ENCODE data around the gene CHRM4. TPM values are rescaled to one million over a fixed set of nuclear protein-coding genes. Genes with fewer than 3 reads are reported as not detected.

CHRM4 gene
- total RNA-seq: 0.22 TPM in 1 of 2 replicates, not detected in the other

DNA sequence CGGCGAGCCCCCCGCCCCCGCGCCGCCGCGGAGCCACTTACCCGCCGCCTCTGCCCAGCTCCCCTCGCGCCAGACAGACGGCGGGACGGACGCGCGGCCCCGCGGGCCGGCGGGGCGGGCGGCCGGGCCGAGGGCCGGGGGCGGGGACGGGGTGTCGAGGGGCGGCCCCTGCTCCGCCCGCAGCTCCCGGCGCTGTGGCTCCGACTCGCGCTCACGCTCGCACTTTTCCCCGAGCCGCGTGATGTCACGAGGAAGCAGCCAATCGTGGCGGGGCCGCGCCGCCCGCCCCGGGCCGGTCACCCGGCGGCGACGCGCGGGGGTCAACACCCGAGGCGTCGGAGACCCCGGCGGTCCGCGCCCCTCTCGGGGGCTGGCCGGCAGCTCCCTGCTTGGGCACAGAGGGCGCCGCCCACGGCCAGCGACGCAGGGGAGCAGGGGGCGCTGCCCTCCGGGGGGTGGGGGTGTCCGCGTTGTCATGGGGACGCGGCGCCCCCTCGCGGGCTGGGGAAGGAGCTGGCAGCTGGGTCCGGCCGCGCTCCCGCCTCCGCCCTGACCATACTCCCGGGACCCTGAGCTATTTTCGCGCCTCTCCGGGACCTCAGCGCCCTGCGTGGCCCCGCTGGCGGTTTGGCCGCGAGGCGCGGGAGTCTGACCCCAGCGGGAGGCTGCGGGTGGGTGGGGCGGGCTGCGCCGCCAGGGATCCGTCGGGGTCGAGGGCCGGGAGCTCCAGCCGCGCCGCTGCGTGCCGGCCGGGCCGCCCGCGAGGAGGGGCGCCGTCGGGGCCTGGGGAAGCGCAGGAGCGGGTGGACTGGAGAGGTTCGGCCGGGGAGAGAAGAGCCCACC, at the start of gene CHRM4:
CHRM4 (minus strand) TSS at position 199 of the 843 bp plus-strand sequence. CDS start 5,219 bp downstream, outside the sequence.

DNA sequence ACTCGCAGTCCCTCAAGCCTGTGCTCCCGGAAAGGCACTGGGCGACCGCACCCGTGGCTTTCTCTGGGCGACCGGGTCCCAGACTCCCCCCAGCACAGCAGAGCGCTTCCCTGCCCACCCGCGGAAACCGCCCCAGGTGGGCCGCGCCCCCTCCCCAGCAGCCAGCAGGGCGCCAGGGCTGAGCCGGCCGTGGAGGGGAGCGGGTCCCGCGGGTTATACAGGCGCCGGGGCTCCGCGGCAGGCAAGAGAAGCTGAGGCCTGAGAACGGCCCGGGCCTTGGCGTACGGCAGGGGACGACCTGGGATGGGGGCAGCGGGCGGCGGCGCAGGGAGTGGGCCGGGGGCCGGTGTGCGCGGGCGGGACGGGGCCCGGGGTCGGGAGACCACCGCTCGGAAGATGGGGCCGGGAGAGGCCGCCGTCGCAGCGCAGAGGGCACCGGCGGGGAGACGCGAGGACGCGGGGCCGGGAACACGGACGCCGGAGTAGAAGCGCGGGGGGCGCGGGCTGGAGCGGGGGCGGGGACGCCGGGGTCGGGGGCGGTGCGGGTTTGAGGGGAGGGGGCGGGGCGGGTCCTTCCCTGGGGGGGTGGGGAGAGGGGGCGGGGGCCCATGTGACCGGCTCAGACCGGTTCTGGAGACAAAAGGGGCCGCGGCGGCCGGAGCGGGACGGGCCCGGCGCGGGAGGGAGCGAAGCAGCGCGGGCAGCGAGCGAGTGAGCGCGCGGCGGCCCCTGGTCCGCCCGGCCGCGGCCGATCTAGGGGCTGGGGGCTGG, 10.3 kb downstream of the CHRM4 start, which contains the start of gene MDK:
MDK (plus strand) TSS at position 622 of the 771 bp plus-strand sequence. CDS start 389 bp downstream, outside the sequence.

DNA sequence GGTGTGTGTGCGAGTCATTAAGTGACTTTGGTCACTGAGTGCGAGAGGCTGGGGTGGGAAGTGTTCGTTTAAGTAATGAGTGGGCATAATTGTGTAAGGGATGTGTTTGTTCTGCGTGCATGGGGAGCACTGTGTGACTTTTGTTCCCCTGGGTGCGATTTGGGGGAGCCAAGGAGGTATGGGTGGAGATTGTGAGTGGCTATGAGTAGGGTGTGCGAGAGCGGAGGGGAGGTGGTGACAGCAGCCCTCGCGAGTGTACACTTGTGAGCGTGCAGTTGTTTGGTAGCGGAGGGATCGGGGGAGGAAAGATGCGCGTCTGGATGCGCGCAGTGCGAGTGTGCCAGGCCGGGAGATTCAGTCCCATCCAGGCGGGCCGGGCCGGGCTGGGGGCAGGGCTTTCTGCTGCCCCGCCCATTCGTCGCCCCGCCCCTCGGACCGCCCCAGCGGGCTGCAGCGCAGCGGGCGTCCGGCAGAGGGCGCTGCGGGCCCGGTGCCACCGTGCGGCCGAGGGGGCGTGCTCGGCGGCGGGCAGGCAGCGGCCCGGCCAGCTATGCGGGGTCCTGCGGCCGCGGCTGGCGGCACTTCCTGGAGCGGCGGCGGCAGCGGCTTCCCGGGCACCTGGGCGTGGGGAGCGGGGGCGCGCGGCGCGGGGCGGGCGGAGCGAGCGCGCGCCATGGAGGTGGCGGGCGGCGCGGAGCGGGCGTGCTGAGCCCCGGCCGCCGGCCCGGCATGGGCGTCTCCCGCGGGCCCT, 44.5 kb downstream of the CHRM4 start, which contains the start of gene DGKZ:
DGKZ (plus strand) TSS at position 578 of the 751 bp plus-strand sequence. CDS start 197 bp downstream, outside the sequence.

Small RNA genes within 50 kb of the gene (small RNA-seq; reads per million reads assigned to genes)
- not detected for gene MIR4688

Other genes with a start within 250 kb of the CHRM4 start
- 23.1 and 36.8 TPM in 2 replicates for gene CREB3L1, start 114.1 kb downstream of the CHRM4 start, total RNA-seq
- 36.4 and 37.4 TPM in 2 replicates for gene DGKZ, start 44.3 kb downstream of the CHRM4 start, total RNA-seq
- gene MDK, start 10.1 kb downstream of the CHRM4 start, total RNA-seq: 25.7 and 34.0 TPM in 2 replicates
- gene AMBRA1, start 202.2 kb upstream of the CHRM4 start, total RNA-seq: 26.1 and 26.8 TPM in 2 replicates
- gene HARBI1, start 225.5 kb upstream of the CHRM4 start, total RNA-seq: 4.3 and 5.2 TPM in 2 replicates
- gene ATG13, start 225.8 kb upstream of the CHRM4 start, total RNA-seq: 57.2 and 59.3 TPM in 2 replicates

Data from articular chondrocyte of knee joint (primary cell).